H9 (cell line): Measurements from ENCODE around the gene SYNPO2. TPM values are rescaled to one million over a fixed set of nuclear protein-coding genes. Genes with fewer than 3 reads are reported as not detected.
"Not testable (repeated sequence)": the region's sequence is repeated elsewhere in the genome, so short reads cannot be mapped to it uniquely, and the experiment has no call there.

ENCODE experiments used
- DNase-seq: peaks from one replicate; pipeline ENCODE4 v3.0.0-alpha.2; 2017
- H2AFZ ChIP-seq: one replicate; pipeline ENCODE4 v1.6.1; 2013; ENCODE audit warnings: mild to moderate bottlenecking, low read length, control low read depth, moderate library complexity
- H2AK5ac ChIP-seq: 2 replicates; pipeline ENCODE4 v1.6.1; 2013; ENCODE audit warnings: low read length, control low read depth, mixed read lengths; ENCODE audit not compliant: insufficient read length
- H2BK120ac ChIP-seq: one replicate; pipeline ENCODE4 v1.6.1; 2013; ENCODE audit warnings: low read depth, mild to moderate bottlenecking, low read length, control low read depth, inconsistent platforms; ENCODE audit not compliant: poor library complexity, severe bottlenecking
- H2BK12ac ChIP-seq: 2 replicates; pipeline ENCODE4 v1.6.1; 2013; ENCODE audit warnings: low read length, control low read depth, mixed read lengths, low read depth; ENCODE audit not compliant: insufficient read length
- H2BK15ac ChIP-seq: 2 replicates; pipeline ENCODE4 v1.6.1; 2013; ENCODE audit warnings: low read depth, low read length, control low read depth
- H2BK20ac ChIP-seq: one replicate; pipeline ENCODE4 v1.6.1; 2013; ENCODE audit warnings: low read depth, mild to moderate bottlenecking, low read length, control low read depth, inconsistent platforms; ENCODE audit not compliant: poor library complexity, severe bottlenecking
- H2BK5ac ChIP-seq: 2 replicates; pipeline ENCODE4 v1.6.1; 2013; ENCODE audit warnings: low read length, control low read depth, mixed read lengths; ENCODE audit not compliant: insufficient read length
- H3K14ac ChIP-seq: 2 replicates; pipeline ENCODE4 v1.6.1; 2013; ENCODE audit warnings: low read length, control low read depth; ENCODE audit not compliant: insufficient read depth
- H3K18ac ChIP-seq: 2 replicates; pipeline ENCODE4 v1.6.1; 2013; ENCODE audit warnings: low read depth, mild to moderate bottlenecking, mixed read lengths, low read length, control low read depth; ENCODE audit not compliant: insufficient read length
- H3K23ac ChIP-seq: 2 replicates; pipeline ENCODE4 v1.6.1; 2013; ENCODE audit warnings: low read length, control low read depth, mixed read lengths, low read depth; ENCODE audit not compliant: insufficient read length
- H3K23me2 ChIP-seq: 2 replicates; pipeline ENCODE4 v1.6.1; 2013; ENCODE audit warnings: low read depth, mild to moderate bottlenecking, mixed read lengths, low read length, control low read depth; ENCODE audit not compliant: insufficient read length, poor library complexity, severe bottlenecking
- H3K27ac ChIP-seq: 2 replicates; pipeline ENCODE4 v1.5.1; 2013; ENCODE audit warnings: low read length, control low read depth, mixed read lengths, low read depth; ENCODE audit not compliant: insufficient read length
- H3K27me3 ChIP-seq: 2 replicates; pipeline ENCODE4 v1.6.1; 2013; ENCODE audit warnings: low read length, control low read depth, inconsistent platforms; ENCODE audit not compliant: insufficient read depth
- H3K4ac ChIP-seq: 2 replicates; pipeline ENCODE4 v1.6.1; 2013; ENCODE audit warnings: low read depth, mild to moderate bottlenecking, control low read depth, inconsistent platforms, low read length, moderate library complexity
- H3K4me1 ChIP-seq: 2 replicates; pipeline ENCODE4 v1.6.1; 2013; ENCODE audit warnings: low read length, control low read depth, inconsistent platforms; ENCODE audit not compliant: insufficient read depth
- H3K4me2 ChIP-seq: 2 replicates; pipeline ENCODE4 v1.6.1; 2013; ENCODE audit warnings: low read length, control low read depth, mixed read lengths; ENCODE audit not compliant: insufficient read length, insufficient read depth
- H3K56ac ChIP-seq: 2 replicates; pipeline ENCODE4 v1.6.1; 2013; ENCODE audit warnings: low read depth, mild to moderate bottlenecking, mixed read lengths, low read length, control low read depth; ENCODE audit not compliant: insufficient read length
- H3K79me1 ChIP-seq: 2 replicates; pipeline ENCODE4 v1.6.1; 2013; ENCODE audit warnings: low read depth, mild to moderate bottlenecking, moderate library complexity, low read length, control low read depth, inconsistent platforms; ENCODE audit not compliant: insufficient read depth, poor library complexity, severe bottlenecking
- H3K79me2 ChIP-seq: 2 replicates; pipeline ENCODE4 v1.6.1; 2013; ENCODE audit warnings: low read length, control low read depth, inconsistent platforms; ENCODE audit not compliant: insufficient read depth
- H3K9ac ChIP-seq: 2 replicates; pipeline ENCODE4 v1.6.1; 2013; ENCODE audit warnings: low read length, control low read depth, mixed read lengths; ENCODE audit not compliant: insufficient read length; ENCODE audit errors: extremely low read depth
- H3K9me3 ChIP-seq: one replicate; pipeline ENCODE4 v1.6.1; 2013; ENCODE audit warnings: low read depth, low read length, inconsistent platforms; ENCODE audit not compliant: control insufficient read depth
- H3T11ph ChIP-seq: one replicate; pipeline ENCODE4 v1.6.1; 2013; ENCODE audit warnings: mild to moderate bottlenecking, low read length, control low read depth, inconsistent platforms
- H4K20me1 ChIP-seq: one replicate; pipeline ENCODE4 v1.6.1; 2013; ENCODE audit not compliant: control insufficient read depth, insufficient read length, insufficient read depth
- H4K5ac ChIP-seq: 2 replicates; pipeline ENCODE4 v1.6.1; 2013; ENCODE audit warnings: low read depth, mild to moderate bottlenecking, mixed read lengths, low read length, control low read depth; ENCODE audit not compliant: insufficient read length
- H4K8ac ChIP-seq: replicated peaks from 2 replicates; pipeline ENCODE4 v1.6.1; 2013; ENCODE audit warnings: low read length, control low read depth, mixed read lengths, low read depth; ENCODE audit not compliant: insufficient read length
- H4K91ac ChIP-seq: 2 replicates; pipeline ENCODE4 v1.6.1; 2013; ENCODE audit warnings: low read depth, mild to moderate bottlenecking, moderate library complexity, mixed read lengths, low read length, control low read depth; ENCODE audit not compliant: insufficient read length
- H3K27ac Mint-ChIP-seq, 3 experiments: 2 replicates in 2 of 3; 3 replicates in 1 of 3; pipeline ENCODE4 v1.8.0; 2020 to 2021; ENCODE audit warnings: mixed read lengths in 3 of 3, mild to moderate bottlenecking in 1 of 3, moderate library complexity in 1 of 3
- H3K27me3 Mint-ChIP-seq: 2 replicates; pipeline ENCODE4 v1.8.0; 2021; ENCODE audit warnings: low read depth, mild to moderate bottlenecking, moderate library complexity, mixed read lengths
- H3K36me3 Mint-ChIP-seq, 3 experiments: 2 replicates in 2 of 3; 3 replicates in 1 of 3; pipeline ENCODE4 v1.8.0; 2020 to 2021; ENCODE audit warnings: low read depth in 3 of 3, mixed read lengths in 3 of 3; ENCODE audit not compliant: insufficient read depth in 1 of 3
- H3K4me1 Mint-ChIP-seq, 2 experiments: 2 replicates each; pipeline ENCODE4 v1.8.0; 2020; ENCODE audit warnings: mixed read lengths in 2 of 2
- H3K4me3 Mint-ChIP-seq, 2 experiments: 2 replicates in 1 of 2; 3 replicates in 1 of 2; pipeline ENCODE4 v1.8.0; 2020 to 2021; ENCODE audit warnings: mild to moderate bottlenecking in 2 of 2, mixed read lengths in 2 of 2, moderate library complexity in 1 of 2
- H3K9me3 Mint-ChIP-seq, 2 experiments: 2 replicates in 1 of 2; 3 replicates in 1 of 2; pipeline ENCODE4 v1.8.0; 2020; ENCODE audit warnings: mild to moderate bottlenecking in 2 of 2, mixed read lengths in 2 of 2, moderate library complexity in 1 of 2
- WGBS: extraction: QIAGEN DNeasy Blood & Tissue Kit; methylation state at CpG from one replicate; pipeline ENCODE4 v1.1.7; 2013; ENCODE audit warnings: missing lambda C conversion rate, low lambda C conversion rate, mixed read lengths; ENCODE audit not compliant: insufficient read length; ENCODE audit errors: extremely low coverage; 5-methylcytosine and 5-hydroxymethylcytosine counted together
- total RNA-seq: library from RNA; stranded (reverse); gene quantifications from 2 replicates; pipeline ENCODE4 v1.2.1, GENCODE V29; 2021

The SYNPO2 gene
- total RNA-seq, 1 experiment from 2014 or later, result 1.1 TPM

DNA sequence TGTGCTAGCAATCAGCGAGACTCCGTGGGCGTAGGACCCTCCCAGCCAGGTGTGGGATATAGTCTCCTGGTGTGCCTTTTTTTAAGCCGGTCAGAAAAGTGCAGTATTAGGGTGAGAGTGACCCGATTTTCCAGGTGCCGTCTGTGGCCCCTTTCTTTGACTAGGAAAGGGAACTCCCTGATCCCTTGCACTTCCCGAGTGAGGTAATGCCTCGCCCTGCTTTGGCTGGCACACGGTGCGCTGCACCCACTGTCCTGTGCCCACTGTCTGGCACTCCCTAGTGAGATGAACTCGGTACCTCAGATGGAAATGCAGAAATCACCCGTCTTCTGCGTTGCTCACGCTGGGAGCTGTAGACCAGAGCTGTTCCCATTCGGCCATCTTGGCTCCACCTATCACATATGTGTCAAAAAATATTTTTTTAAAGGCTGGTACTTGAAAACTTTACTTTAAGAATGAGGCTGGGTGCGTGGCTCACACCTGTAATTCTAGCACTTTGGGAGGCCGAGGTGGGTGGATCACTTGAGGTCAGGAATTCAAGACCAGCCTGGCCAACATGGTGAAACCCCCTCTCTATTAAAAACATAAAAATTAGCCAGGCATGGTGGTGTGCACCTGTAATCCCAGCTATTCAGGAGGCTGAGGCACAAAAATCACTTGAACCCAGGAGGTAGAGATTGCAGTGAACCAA lies 179.2 kb downstream of the SYNPO2 start:
- peaks cover 5 to 18% of the 10 kb centered on the region in 2 experiments for H3K9me3 Mint-ChIP-seq
- peak overlapping the region; percentile 63 for H3K4me2 ChIP-seq
- not testable (repeated sequence) for H3K4ac ChIP-seq, H2BK15ac ChIP-seq, H3K23ac ChIP-seq, H3K4me1 ChIP-seq, H2BK12ac ChIP-seq, H3K79me1 ChIP-seq, H4K5ac ChIP-seq, H2AK5ac ChIP-seq, H4K8ac ChIP-seq, H3K9me3 ChIP-seq, H3K27ac ChIP-seq, H4K20me1 ChIP-seq, H2AFZ ChIP-seq, H2BK5ac ChIP-seq, H3T11ph ChIP-seq, H3K23me2 ChIP-seq, H4K91ac ChIP-seq, H3K27me3 ChIP-seq, H2BK20ac ChIP-seq, H2BK120ac ChIP-seq, H3K79me2 ChIP-seq, H3K56ac ChIP-seq
- peaks cover 6 to 28% (median 12%) of the 10 kb centered on the region in 3 experiments; a peak in 5 of 7 replicates for H3K36me3 Mint-ChIP-seq
- peak overlapping the region; percentile 83 to 89 for H3K4me3 Mint-ChIP-seq
- H3K14ac ChIP-seq, result peak overlapping the region; percentile 65; the same call in 1 of the 2 replicates
- WGBS, result no CpG with 5 or more reads among the region's 17 CpGs
- peaks cover 20 to 21% of the 10 kb centered on the region in 2 experiments for H3K4me1 Mint-ChIP-seq
- H3K18ac ChIP-seq, result peak overlapping the region; percentile 48
- peaks cover 22% of the 10 kb centered on the region for H3K27me3 Mint-ChIP-seq
- H3K9ac ChIP-seq, result peak overlapping the region; percentile 50
- peak; percentile 38 for DNase-seq
- peak overlapping the region; percentile 32 to 96 (median 93); a peak in 6 of 7 replicates for H3K27ac Mint-ChIP-seq
